Karpas-422 (cell line): ENCODE results near the gene ENOX1. TPM values are rescaled to one million over a fixed set of nuclear protein-coding genes. Genes with fewer than 3 reads are reported as not detected.

ENCODE experiments used
- DNase-seq: peaks from one replicate; pipeline ENCODE4 v3.0.0-alpha.2; 2015
- H2AFZ ChIP-seq: fragments of 200-600 bp; sonication (generic); 2 replicates; pipeline ENCODE4 v1.6.1; 2014; ENCODE audit warnings: antibody characterized with exemption, low read length, mixed read lengths
- H3K27ac ChIP-seq: fragments of 200-600 bp; sonication (generic); 2 replicates; pipeline ENCODE4 v1.5.1; 2014; ENCODE audit warnings: mild to moderate bottlenecking, low read length, moderate library complexity
- H3K27me3 ChIP-seq: fragments of 200-600 bp; sonication (generic); 2 replicates; pipeline ENCODE4 v1.6.1; 2014; ENCODE audit warnings: low read length, mixed read lengths
- H3K36me3 ChIP-seq: fragments of 200-600 bp; sonication (generic); 2 replicates; pipeline ENCODE4 v1.6.1; 2014; ENCODE audit warnings: low read length, mixed read lengths; ENCODE audit not compliant: insufficient read depth
- H3K4me1 ChIP-seq: fragments of 200-600 bp; sonication (generic); 2 replicates; pipeline ENCODE4 v1.6.1; 2014; ENCODE audit warnings: mild to moderate bottlenecking, low read length, mixed read lengths
- H3K4me2 ChIP-seq: fragments of 200-600 bp; sonication (generic); 2 replicates; pipeline ENCODE4 v1.6.1; 2014; ENCODE audit warnings: low read length, low read depth, mild to moderate bottlenecking; ENCODE audit not compliant: poor library complexity, severe bottlenecking
- H3K4me3 ChIP-seq: fragments of 200-600 bp; sonication (generic); 2 replicates; pipeline ENCODE4 v1.5.1; 2014; ENCODE audit warnings: mild to moderate bottlenecking, antibody characterized with exemption, low read length, mixed read lengths
- H3K79me2 ChIP-seq: fragments of 200-600 bp; sonication (generic); 2 replicates; pipeline ENCODE4 v1.6.1; 2014; ENCODE audit warnings: mild to moderate bottlenecking, low read length, mixed read lengths
- H3K9ac ChIP-seq: fragments of 200-600 bp; sonication (generic); 2 replicates; pipeline ENCODE4 v1.6.0; 2014; ENCODE audit warnings: low read length
- H3K9me2 ChIP-seq: fragments of 200-600 bp; sonication (generic), shearing (Covaris generic); replicated peaks from 2 replicates; pipeline ENCODE4 v1.6.0; 2014; ENCODE audit warnings: mild to moderate bottlenecking, low read length, moderate library complexity; ENCODE audit not compliant: insufficient read depth
- H3K9me3 ChIP-seq: fragments of 300-700, 200-600 bp; sonication (generic); 2 replicates; pipeline ENCODE4 v1.6.1; 2014; ENCODE audit warnings: low read length, mixed read lengths
- H4K20me1 ChIP-seq: fragments of 200-600 bp; sonication (generic); 2 replicates; pipeline ENCODE4 v1.6.1; 2014; ENCODE audit warnings: mild to moderate bottlenecking, antibody characterized with exemption, low read length, low read depth; ENCODE audit not compliant: insufficient read depth
- total RNA-seq: library from RNA; depleted of rRNA; stranded (reverse); fragments of >200 nt; shearing (Covaris generic); gene quantifications from 2 replicates; pipeline ENCODE4 v1.2.3, GENCODE V29; 2014; ENCODE audit warnings: low replicate concordance

ENOX1 gene
- total RNA-seq, 1 experiment from 2014 or later = not detected

DNA sequence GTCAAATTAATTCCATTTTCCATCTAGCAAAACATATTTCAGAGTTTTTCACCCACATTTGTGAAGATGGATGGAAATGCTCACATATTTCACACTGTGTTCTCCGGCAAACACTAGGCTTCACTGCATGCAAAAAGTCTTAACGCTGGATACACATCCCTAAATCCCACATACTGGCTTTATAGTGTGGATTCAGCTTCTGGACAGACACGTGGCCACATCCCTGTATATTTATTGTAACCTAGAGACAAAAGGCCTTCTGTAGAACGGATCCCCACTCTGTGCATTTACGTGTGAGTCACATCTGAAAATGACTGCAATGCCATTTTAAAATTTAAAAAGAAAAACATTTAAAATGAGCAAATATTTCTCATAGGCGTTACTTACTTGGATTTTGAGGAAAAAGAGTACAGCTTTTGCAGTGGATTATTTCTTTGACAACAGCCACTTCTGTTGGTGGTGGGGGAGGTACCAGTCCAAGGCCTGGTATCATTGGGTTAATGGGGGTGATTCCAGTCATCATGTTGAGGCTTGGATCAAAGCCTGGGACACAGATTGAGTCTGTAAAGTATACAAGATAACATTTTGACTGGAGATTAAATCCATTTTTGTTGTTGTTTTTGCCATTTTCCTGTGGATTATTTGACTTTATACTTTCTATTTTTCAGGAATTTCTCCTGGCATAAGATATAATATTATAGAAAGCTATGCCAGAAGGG lies 425.7 kb downstream of the ENOX1 start:
- H4K20me1 ChIP-seq = no peaks in the 10 kb centered on the region
- no peaks in the 10 kb centered on the region for H3K79me2 ChIP-seq
- no peak overlapping the region for H2AFZ ChIP-seq
- H3K4me1 ChIP-seq = no peaks in the 10 kb centered on the region
- no peak overlapping the region for H3K4me2 ChIP-seq
- DNase-seq = no peak
- no peaks in the 10 kb centered on the region for H3K36me3 ChIP-seq
- H3K9me3 ChIP-seq = no peaks in the 10 kb centered on the region
- no peaks in the 10 kb centered on the region for H3K9me2 ChIP-seq
- H3K9ac ChIP-seq = no peak overlapping the region
- H3K27me3 ChIP-seq = no peaks in the 10 kb centered on the region
- no peak overlapping the region for H3K4me3 ChIP-seq
- no peak overlapping the region for H3K27ac ChIP-seq

GRCh38 chr13:43360171-43360570 lies 426.6 kb downstream of the ENOX1 start:
- no peak overlapping the region for H3K9ac ChIP-seq
- H3K9me2 ChIP-seq = no peaks in the 10 kb centered on the region
- H4K20me1 ChIP-seq = no peaks in the 10 kb centered on the region
- H3K79me2 ChIP-seq = no peaks in the 10 kb centered on the region
- no peaks in the 10 kb centered on the region for H3K4me1 ChIP-seq
- no peaks in the 10 kb centered on the region for H3K36me3 ChIP-seq
- no peak overlapping the region for H3K27ac ChIP-seq
- H3K27me3 ChIP-seq = no peaks in the 10 kb centered on the region
- H2AFZ ChIP-seq = no peak overlapping the region
- no peaks in the 10 kb centered on the region for H3K9me3 ChIP-seq
- H3K4me2 ChIP-seq = no peak overlapping the region
- H3K4me3 ChIP-seq = no peak overlapping the region
- no peak for DNase-seq

GRCh38 chr13:43359536-43359935 lies 427.2 kb downstream of the ENOX1 start:
- DNase-seq = no peak
- H3K4me1 ChIP-seq = no peaks in the 10 kb centered on the region
- H3K27me3 ChIP-seq = no peaks in the 10 kb centered on the region
- no peaks in the 10 kb centered on the region for H3K9me3 ChIP-seq
- no peak overlapping the region for H3K27ac ChIP-seq
- no peaks in the 10 kb centered on the region for H3K79me2 ChIP-seq
- no peaks in the 10 kb centered on the region for H3K36me3 ChIP-seq
- no peaks in the 10 kb centered on the region for H4K20me1 ChIP-seq
- H3K4me2 ChIP-seq = no peak overlapping the region
- no peaks in the 10 kb centered on the region for H3K9me2 ChIP-seq
- no peak overlapping the region for H3K9ac ChIP-seq
- H2AFZ ChIP-seq = no peak overlapping the region
- no peak overlapping the region for H3K4me3 ChIP-seq

DNA sequence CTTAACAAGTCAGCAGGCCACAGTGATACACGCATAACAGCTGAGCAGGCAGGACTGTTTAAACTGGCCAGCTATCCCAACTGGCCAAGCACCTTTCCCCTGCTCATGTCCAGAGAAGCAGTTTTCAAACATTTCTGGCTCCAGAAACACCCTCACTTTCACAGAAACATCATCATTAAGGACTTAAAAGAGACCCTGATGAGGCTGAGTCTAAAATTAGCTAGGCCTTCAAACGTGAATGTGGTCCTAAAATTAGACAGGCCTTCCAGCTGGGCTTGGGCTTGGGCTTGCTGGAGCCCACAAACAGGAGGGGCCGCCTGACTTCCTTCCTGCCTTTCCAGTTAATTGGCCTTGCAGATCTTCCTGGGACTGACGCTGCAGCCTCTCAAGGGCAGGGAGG lies 429.2 kb downstream of the ENOX1 start:
- H3K9me3 ChIP-seq = no peaks in the 10 kb centered on the region
- H2AFZ ChIP-seq = no peak overlapping the region

DNA sequence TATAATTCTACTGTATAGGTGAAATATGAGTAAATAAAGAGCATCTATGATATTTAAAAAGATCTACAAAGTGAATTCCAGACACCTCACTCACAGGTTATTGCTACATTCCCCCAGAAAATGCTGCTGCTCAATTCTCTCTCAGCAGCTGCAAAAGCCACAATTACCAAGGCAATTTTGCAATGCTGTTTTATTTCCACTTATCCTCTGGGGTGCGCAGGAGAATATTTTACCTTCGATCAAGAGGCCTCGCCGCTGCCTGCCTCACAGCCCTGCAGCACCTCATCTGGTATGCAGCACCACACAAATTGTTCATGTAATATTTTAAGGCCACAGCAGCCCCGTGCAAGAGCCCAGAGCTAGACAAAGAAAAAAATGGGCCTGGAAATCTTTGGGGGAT lies 430.2 kb downstream of the ENOX1 start:
- Histone ChIP-seq H4K20me1 (no peaks in the 10 kb centered on the region), H3K79me2 (no peaks in the 10 kb centered on the region), H3K4me1 (no peaks in the 10 kb centered on the region), H3K27ac (no peak overlapping the region), H3K4me2 (no peak overlapping the region), H3K36me3 (no peaks in the 10 kb centered on the region), H3K9ac (no peak overlapping the region), H3K27me3 (no peaks in the 10 kb centered on the region), H2AFZ (no peak overlapping the region), H3K9me3 (no peaks in the 10 kb centered on the region), H3K4me3 (no peak overlapping the region), H3K9me2 (no peaks in the 10 kb centered on the region)
- no peak for DNase-seq

More for the DNA sequence above, 429.2 kb downstream of the ENOX1 start:
- no peaks in the 10 kb centered on the region for H3K79me2 ChIP-seq
- no peaks in the 10 kb centered on the region for H3K4me1 ChIP-seq
- H4K20me1 ChIP-seq = no peaks in the 10 kb centered on the region
- no peak overlapping the region for H3K27ac ChIP-seq
- no peak overlapping the region for H3K4me2 ChIP-seq
- H3K36me3 ChIP-seq = no peaks in the 10 kb centered on the region
- H3K9me2 ChIP-seq = no peaks in the 10 kb centered on the region
- H3K27me3 ChIP-seq = no peaks in the 10 kb centered on the region
- no peak overlapping the region for H3K9ac ChIP-seq
- DNase-seq = no peak
- no peak overlapping the region for H3K4me3 ChIP-seq

DNA sequence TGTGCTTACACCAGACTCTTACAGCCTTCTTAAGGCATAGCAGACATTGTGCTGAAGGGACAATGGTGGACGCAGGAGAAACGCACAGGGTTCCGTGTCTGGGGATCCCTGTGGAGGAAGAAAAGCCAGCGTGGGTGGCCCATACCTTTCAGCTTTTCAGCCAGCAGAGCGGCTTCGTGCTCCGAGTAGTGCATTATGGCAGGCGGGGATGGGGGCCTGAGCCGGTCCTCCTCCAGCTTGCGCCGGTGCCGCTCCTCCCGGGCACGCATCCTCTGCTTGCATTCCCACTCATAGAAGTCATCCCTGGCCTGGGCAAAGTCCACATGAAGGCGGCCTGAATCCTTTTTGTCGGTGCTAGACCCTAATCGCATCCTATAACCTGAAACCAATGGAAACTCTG lies 431.0 kb downstream of the ENOX1 start:
- Histone ChIP-seq H3K36me3 (no peaks in the 10 kb centered on the region), H3K27ac (no peak overlapping the region), H3K4me1 (no peaks in the 10 kb centered on the region), H4K20me1 (no peaks in the 10 kb centered on the region), H3K4me3 (no peak overlapping the region), H3K9me2 (no peaks in the 10 kb centered on the region), H3K79me2 (no peaks in the 10 kb centered on the region), H3K9ac (no peak overlapping the region), H2AFZ (no peak overlapping the region), H3K4me2 (no peak overlapping the region), H3K27me3 (no peaks in the 10 kb centered on the region), H3K9me3 (no peaks in the 10 kb centered on the region)
- DNase-seq = no peak

GRCh38 chr13:43354153-43354945 lies 432.4 kb downstream of the ENOX1 start:
- DNase-seq = no peak
- Histone ChIP-seq H2AFZ (no peak overlapping the region), H3K27ac (no peak overlapping the region), H3K4me1 (no peaks in the 10 kb centered on the region), H3K4me2 (no peak overlapping the region), H3K79me2 (no peaks in the 10 kb centered on the region), H3K9ac (no peak overlapping the region), H4K20me1 (no peaks in the 10 kb centered on the region), H3K9me2 (no peaks in the 10 kb centered on the region), H3K4me3 (no peak overlapping the region), H3K36me3 (no peaks in the 10 kb centered on the region), H3K9me3 (no peaks in the 10 kb centered on the region), H3K27me3 (no peaks in the 10 kb centered on the region)

GRCh38 chr13:43353631-43354030 lies 433.1 kb downstream of the ENOX1 start:
- no peak for DNase-seq
- Histone ChIP-seq H3K4me1 (peaks cover under 1% of the 10 kb centered on the region; the same call in 1 of the 2 replicates), H3K79me2 (no peaks in the 10 kb centered on the region), H3K9ac (no peak overlapping the region), H3K4me2 (no peak overlapping the region), H3K9me2 (no peaks in the 10 kb centered on the region), H3K27me3 (no peaks in the 10 kb centered on the region), H3K4me3 (no peak overlapping the region), H2AFZ (no peak overlapping the region), H3K27ac (no peak overlapping the region), H3K36me3 (no peaks in the 10 kb centered on the region), H4K20me1 (no peaks in the 10 kb centered on the region), H3K9me3 (no peaks in the 10 kb centered on the region)
